ENCODE results near the gene CDADC1. TPM values are rescaled to one million over a fixed set of nuclear protein-coding genes. Genes with fewer than 3 reads are reported as not detected.

The CDADC1 gene
- total and polyA plus RNA-seq, 2 of the 13 experiments (the other 11 are each of a cell fraction or from before 2014, with no cell fraction given), result 2.4 to 9.0 TPM

DNA sequence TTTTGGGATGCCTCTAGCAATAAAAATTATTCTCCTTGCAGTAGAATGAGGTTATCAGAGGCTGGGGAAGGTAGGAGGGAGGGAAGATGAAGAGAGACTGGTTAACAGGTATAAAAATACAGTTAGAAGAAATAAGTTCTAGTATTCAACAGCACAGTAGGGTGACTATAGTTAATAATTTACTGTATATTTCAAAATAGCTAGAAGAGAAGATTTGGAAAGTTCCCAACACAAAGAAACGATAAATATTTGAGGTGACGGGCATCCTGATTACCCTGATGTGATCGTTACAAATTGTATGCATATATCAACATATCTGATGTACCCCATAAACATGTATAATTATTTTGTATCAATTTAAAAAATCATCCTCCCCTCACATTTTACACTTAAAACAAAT, 93.8 kb downstream of the CDADC1 start:
- H4K20me1 ChIP-seq (ENCODE audit: insufficient read depth, low read length), result no peaks in the 10 kb centered on the region
- ChIA-PET CTCF (ENCODE audit: low intra/inter-chr PET ratio, low total read pairs) (no interaction called here), POLR2A (no interaction called here)
- WGBS (ENCODE audit: low lambda C conversion rate), result 57% methylated on average over 3 of the region's 3 CpGs
- H3K27ac ChIP-seq (ENCODE audit: extremely low read length, insufficient read depth, low read length), result no peak overlapping the region
- ATAC-seq, result no peak
- in situ Hi-C loops (cut with HindIII; ENCODE audit: extremely low pct_ligation_motif_present, low pct_unique_long_range_greater_than_20kb) (no loop called here), intact Hi-C loops (cut with micrococcal nuclease; ENCODE audit: unreplicated experiment) (no loop called here)
- H3K4me3 ChIP-seq (replicated peaks in 1 of 3; ENCODE audit: insufficient read depth in 1 of 3, low read depth in 2 of 3, low read length in 3 of 3), result no peak overlapping the region
- H3K27me3 ChIP-seq (ENCODE audit: control insufficient read depth in 1 of 2, insufficient read depth in 2 of 2, low read length in 2 of 2), result no peaks in the 10 kb centered on the region
- H3K4me2 ChIP-seq (ENCODE audit: low read depth, low read length), result no peak overlapping the region
- FAIRE-seq, result no peak
- no peaks in the 10 kb centered on the region for H3K9me3 ChIP-seq (ENCODE audit: low read length)
- BruUV-seq (replicated peaks), result no TSS peak
- no peaks in the 10 kb centered on the region for H3K79me2 ChIP-seq (ENCODE audit: insufficient read depth, low read length)
- TF ChIP-seq, protein P1, sequence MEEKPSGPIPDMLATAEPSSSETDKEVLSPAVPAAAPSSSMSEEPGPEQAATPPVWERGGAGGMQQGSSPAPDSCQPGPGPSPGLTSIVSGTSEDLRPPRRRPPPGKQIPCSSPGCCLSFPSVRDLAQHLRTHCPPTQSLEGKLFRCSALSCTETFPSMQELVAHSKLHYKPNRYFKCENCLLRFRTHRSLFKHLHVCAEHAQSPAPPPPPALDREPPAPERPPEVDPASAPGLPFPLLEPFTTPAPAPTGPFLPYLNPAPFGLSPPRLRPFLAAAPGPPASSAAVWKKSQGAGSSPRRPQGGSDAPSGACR (CRISPR knock-in tag; IDR thresholded peaks at IDR 0.05), result no peak
- no peak for TF ChIP-seq ETV5 (CRISPR knock-in tag; IDR thresholded peaks at IDR 0.05; ENCODE audit: borderline replicate concordance)
- TF ChIP-seq, protein P2, sequence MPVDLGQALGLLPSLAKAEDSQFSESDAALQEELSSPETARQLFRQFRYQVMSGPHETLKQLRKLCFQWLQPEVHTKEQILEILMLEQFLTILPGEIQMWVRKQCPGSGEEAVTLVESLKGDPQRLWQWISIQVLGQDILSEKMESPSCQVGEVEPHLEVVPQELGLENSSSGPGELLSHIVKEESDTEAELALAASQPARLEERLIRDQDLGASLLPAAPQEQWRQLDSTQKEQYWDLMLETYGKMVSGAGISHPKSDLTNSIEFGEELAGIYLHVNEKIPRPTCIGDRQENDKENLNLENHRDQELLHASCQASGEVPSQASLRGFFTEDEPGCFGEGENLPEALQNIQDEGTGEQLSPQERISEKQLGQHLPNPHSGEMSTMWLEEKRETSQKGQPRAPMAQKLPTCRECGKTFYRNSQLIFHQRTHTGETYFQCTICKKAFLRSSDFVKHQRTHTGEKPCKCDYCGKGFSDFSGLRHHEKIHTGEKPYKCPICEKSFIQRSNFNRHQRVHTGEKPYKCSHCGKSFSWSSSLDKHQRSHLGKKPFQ (CRISPR knock-in tag; IDR thresholded peaks at IDR 0.05; ENCODE audit: insufficient replicate concordance), result no peak
- TF ChIP-seq, protein P3, sequence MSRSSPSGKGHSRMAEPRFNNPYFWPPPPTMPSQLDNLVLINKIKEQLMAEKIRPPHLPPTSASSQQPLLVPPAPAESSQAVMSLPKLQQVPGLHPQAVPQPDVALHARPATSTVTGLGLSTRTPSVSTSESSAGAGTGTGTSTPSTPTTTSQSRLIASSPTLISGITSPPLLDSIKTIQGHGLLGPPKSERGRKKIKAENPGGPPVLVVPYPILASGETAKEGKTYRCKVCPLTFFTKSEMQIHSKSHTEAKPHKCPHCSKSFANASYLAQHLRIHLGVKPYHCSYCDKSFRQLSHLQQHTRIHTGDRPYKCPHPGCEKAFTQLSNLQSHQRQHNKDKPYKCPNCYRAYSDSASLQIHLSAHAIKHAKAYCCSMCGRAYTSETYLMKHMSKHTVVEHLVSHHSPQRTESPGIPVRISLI (CRISPR knock-in tag; IDR thresholded peaks at IDR 0.05; ENCODE audit: borderline replicate concordance), result no peak
- no peak for TF ChIP-seq RBM22 (optimal IDR thresholded peaks at IDR 0.05; ENCODE audit: low read length)
- DNase-seq (ENCODE audit: low spot score), result no peak
- no peak overlapping the region for H2AFZ ChIP-seq (ENCODE audit: low read length)
- H3K36me3 ChIP-seq (replicated peaks in 1 of 2; ENCODE audit: control insufficient read depth in 1 of 2, insufficient read depth in 2 of 2, low read length in 2 of 2), result no peaks in the 10 kb centered on the region
- peaks cover 17% of the 10 kb centered on the region for H3K4me1 ChIP-seq (ENCODE audit: insufficient read depth, low read length)
- no peak overlapping the region for H3K9ac ChIP-seq (ENCODE audit: insufficient read depth, low read depth, low read length)

Measured in HepG2 (cell line).